AG04450 (cell line): ENCODE data around the gene ICAM5. TPM values are rescaled to one million over a fixed set of nuclear protein-coding genes. Genes with fewer than 3 reads are reported as not detected.

ENCODE experiments used
- CTCF ChIA-PET: fragments of 300-600, 350-600 bp; formaldehyde crosslinking; extraction: SDS; loops from one replicate; lab custom pipeline; 2022; ENCODE audit warnings: antibody characterized with exemption, inconsistent platforms; lab: Charles Lee
- POLR2A ChIA-PET: fragments of 350-600 bp; formaldehyde crosslinking; extraction: SDS; loops from one replicate; lab custom pipeline; 2021; ENCODE audit warnings: antibody characterized with exemption, inconsistent platforms; lab: Yijun Ruan, JAX
- DNase-seq: peaks from one replicate; pipeline ENCODE4 v3.0.0-alpha.2; 2011; ENCODE audit warnings: low read depth, low spot score
- H3K27ac ChIP-seq: one replicate; pipeline ENCODE4 v1.5.1; 2012; ENCODE audit warnings: low read depth, low read length, control low read depth
- H3K27me3 ChIP-seq: one replicate; pipeline ENCODE4 v1.6.0; 2012; ENCODE audit warnings: low read length; ENCODE audit not compliant: control insufficient read depth, insufficient read depth
- H3K4me3 ChIP-seq: 2 replicates; pipeline ENCODE4 v1.5.1; 2011; ENCODE audit warnings: mild to moderate bottlenecking, low read depth, low read length, control low read depth
- H3K9me3 ChIP-seq: 2 replicates; pipeline ENCODE4 v1.5.1; 2012; ENCODE audit warnings: low read length; ENCODE audit not compliant: control insufficient read depth, insufficient read depth
- CTCF ChIP-seq: IDR thresholded peaks from 2 replicates; pipeline ENCODE4 v1.5.1; 2011; ENCODE audit warnings: low read depth, low read length, control low read depth, inconsistent platforms
- polyA plus RNA-seq: library from polyadenylated mRNA; depleted of rRNA; stranded (reverse); fragments of >200 nt; gene quantifications from 2 replicates; pipeline ENCODE4 v1.2.3, GENCODE V29; 2011

Gene ICAM5
- polyA plus RNA-seq, 1 experiment = 3.8 TPM

GRCh38 chr19:10269333-10270179 lies 20.2 kb upstream of the ICAM5 start:
- ChIA-PET POLR2A (interaction anchor here (0.6 to 3.3 kb wide), 7 partner anchors 18 to 119 kb away, joined by 3 to 17 read pairs (median 6); partner anchors contain the start of genes ICAM5 and RAVER1), CTCF (interaction anchor here (0.5 to 5.9 kb wide), 21 partner anchors 10 to 337 kb away, joined by 3 to 85 read pairs (median 4); partner anchors contain the start of genes RAVER1 and TYK2)
- Histone ChIP-seq H3K4me3 (no peak overlapping the region), H3K9me3 (no peaks in the 10 kb centered on the region; the same call in 1 of the 2 replicates), H3K27ac (no peak overlapping the region), H3K27me3 (no peaks in the 10 kb centered on the region)
- DNase-seq = no peak
- TF ChIP-seq CTCF = peak; percentile 95

- Histone ChIP-seq H3K4me3 (peak overlapping the region; percentile 63), H3K27ac (peak overlapping the region; percentile 39), H3K27me3 (no peaks in the 10 kb centered on the region), H3K9me3 (no peaks in the 10 kb centered on the region; the same call in 1 of the 2 replicates)
- ChIA-PET POLR2A (interaction anchor here (1.0 to 3.3 kb wide), 5 partner anchors 16 to 35 kb away, joined by 4 to 17 read pairs (median 11); partner anchors contain the start of genes ICAM4 and ICAM5), CTCF (interaction anchor here (1.0 to 5.9 kb wide), 6 partner anchors 10 to 131 kb away, joined by 4 to 85 read pairs (median 18); no protein-coding TSS in a partner anchor)
- TF ChIP-seq CTCF = no peak
- DNase-seq = no peak
Measured at GRCh38 chr19:10270180-10270615, 19.6 kb upstream of the ICAM5 start.

- Histone ChIP-seq H3K27ac (peak within 1 kb of the TSS; percentile 39), H3K9me3 (no peaks in the 10 kb centered on the region; the same call in 1 of the 2 replicates), H3K4me3 (peak within 1 kb of the TSS; percentile 63), H3K27me3 (no peaks in the 10 kb centered on the region)
- POLR2A ChIA-PET = interaction anchor here (0.7 to 3.3 kb wide), 9 partner anchors 9 to 120 kb away, joined by 3 to 17 read pairs (median 5); partner anchors contain the start of genes ICAM4, ICAM5 and TYK2
- no peak for DNase-seq
- CTCF ChIA-PET = interaction anchor here (1.5 to 5.9 kb wide), 5 partner anchors 11 to 121 kb away, joined by 5 to 85 read pairs (median 30); partner anchors contain the start of gene RAVER1
- no peak for TF ChIP-seq CTCF
Measured at GRCh38 chr19:10270616-10271394, 18.9 kb upstream of the ICAM5 start, which contains the start of gene ICAM1. Gene ICAM1, plus strand, starts transcription at chr19:10271120. Its CDS starts 40 bp downstream, at chr19:10271160.

- H3K4me3 ChIP-seq = peak overlapping the region; percentile 63
- CTCF ChIA-PET = interaction anchor here (1.5 to 5.9 kb wide), 5 partner anchors 12 to 120 kb away, joined by 5 to 85 read pairs (median 30); partner anchors contain the start of gene RAVER1
Measured at GRCh38 chr19:10271543-10272086, 18.1 kb upstream of the ICAM5 start.

More at GRCh38 chr19:10271543-10272086, 18.1 kb upstream of the ICAM5 start:
- H3K9me3 ChIP-seq = no peaks in the 10 kb centered on the region; the same call in 1 of the 2 replicates
- no peaks in the 10 kb centered on the region for H3K27me3 ChIP-seq
- H3K27ac ChIP-seq = no peak overlapping the region
- DNase-seq = no peak
- POLR2A ChIA-PET = interaction anchor here (0.8 to 3.3 kb wide), 8 partner anchors 13 to 119 kb away, joined by 3 to 17 read pairs (median 5); partner anchors contain the start of genes ICAM4, ICAM5 and RAVER1
- no peak for TF ChIP-seq CTCF
